SK-N-MC (cell line): ENCODE measurements around the gene RNLS.
"Not testable (repeated sequence)": the region's sequence is repeated elsewhere in the genome, so short reads cannot be mapped to it uniquely, and the experiment has no call there.

Source experiments
- DNase-seq: peaks from one replicate; pipeline ENCODE4 v3.0.0-alpha.2; 2011; ENCODE audit warnings: low read depth, low spot score
- H3K27ac ChIP-seq: fragments of 200-600 bp; sonication (generic); 2 replicates; pipeline ENCODE4 v1.5.1; 2016; ENCODE audit warnings: mixed run types
- H3K36me3 ChIP-seq: fragments of 200-600 bp; sonication (generic); 2 replicates; pipeline ENCODE4 v1.6.1; 2017; ENCODE audit warnings: antibody characterized with exemption, low read length, mixed read lengths; ENCODE audit not compliant: insufficient read depth
- H3K4me3 ChIP-seq: fragments of 200-600 bp; sonication (generic); 2 replicates; pipeline ENCODE4 v1.5.1; 2016
- H3K9ac ChIP-seq: fragments of 200-600 bp; sonication (generic); 2 replicates; pipeline ENCODE4 v1.8.0; 2017; ENCODE audit warnings: mixed run types, mixed read lengths; ENCODE audit not compliant: insufficient read length
- H3K9me3 ChIP-seq: fragments of 200-600 bp; sonication (generic); 2 replicates; pipeline ENCODE4 v1.6.1; 2017; ENCODE audit warnings: low read depth, mild to moderate bottlenecking, antibody characterized with exemption, low read length, moderate library complexity, mixed read lengths
- EZH2 ChIP-seq: fragments of 200-600 bp; sonication (generic); IDR thresholded peaks from one replicate; pipeline ENCODE4 v1.6.1; 2017; ENCODE audit warnings: antibody characterized with exemption
- FOXP2 ChIP-seq: optimal IDR thresholded peaks from 2 replicates; pipeline ENCODE3; 2011; ENCODE audit warnings: mild to moderate bottlenecking, moderate library complexity; ENCODE audit not compliant: insufficient read depth; ENCODE audit errors: extremely low read length, control extremely low read depth
- POLR2AphosphoS5 ChIP-seq: IDR thresholded peaks from 2 replicates; pipeline ENCODE4 v1.6.1; 2012; ENCODE audit warnings: mild to moderate bottlenecking, low read depth, low read length, borderline replicate concordance

RNLS gene

GRCh38 chr10:88490231-88490980 is 92.7 kb downstream of the RNLS start:
- no peak overlapping the region for H3K4me3 ChIP-seq
- H3K36me3 ChIP-seq, result no peaks in the 10 kb centered on the region
- no peaks in the 10 kb centered on the region for H3K9me3 ChIP-seq
- no peak overlapping the region for H3K27ac ChIP-seq
- TF ChIP-seq EZH2 (no peak), FOXP2 (no peak), POLR2AphosphoS5 (no peak)
- DNase-seq, result no peak
- H3K9ac ChIP-seq, result no peak overlapping the region

- no peaks in the 10 kb centered on the region for H3K36me3 ChIP-seq
- no peak overlapping the region for H3K4me3 ChIP-seq
- H3K9ac ChIP-seq, result no peak overlapping the region
- H3K9me3 ChIP-seq, result no peaks in the 10 kb centered on the region
- H3K27ac ChIP-seq, result no peak overlapping the region
- TF ChIP-seq POLR2AphosphoS5 (no peak), FOXP2 (no peak), EZH2 (no peak)
- DNase-seq, result no peak
Observed at GRCh38 chr10:88489107-88489506, 94.0 kb downstream of the RNLS start.

DNA sequence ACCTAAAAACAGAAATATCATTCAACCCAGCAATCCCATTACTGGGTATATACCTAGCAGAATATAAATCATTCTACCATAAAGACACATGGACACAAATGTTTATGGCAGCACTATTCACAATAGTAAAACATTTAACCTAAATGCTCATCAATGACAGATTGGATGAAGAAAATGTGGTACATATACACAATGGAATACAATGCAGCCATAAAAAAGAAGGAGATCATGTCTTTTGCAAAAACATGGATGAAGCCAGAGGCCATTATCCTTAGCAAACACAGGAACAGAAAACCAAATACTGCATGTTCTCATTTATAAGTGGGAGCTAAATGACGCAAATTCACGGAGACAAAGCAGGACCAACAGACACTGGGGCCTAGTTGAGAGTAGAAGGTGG is 96.3 kb downstream of the RNLS start:
- H3K4me3 ChIP-seq, H3K27ac ChIP-seq, H3K9ac ChIP-seq, H3K36me3 ChIP-seq, H3K9me3 ChIP-seq, DNase-seq: not testable (repeated sequence)

DNA sequence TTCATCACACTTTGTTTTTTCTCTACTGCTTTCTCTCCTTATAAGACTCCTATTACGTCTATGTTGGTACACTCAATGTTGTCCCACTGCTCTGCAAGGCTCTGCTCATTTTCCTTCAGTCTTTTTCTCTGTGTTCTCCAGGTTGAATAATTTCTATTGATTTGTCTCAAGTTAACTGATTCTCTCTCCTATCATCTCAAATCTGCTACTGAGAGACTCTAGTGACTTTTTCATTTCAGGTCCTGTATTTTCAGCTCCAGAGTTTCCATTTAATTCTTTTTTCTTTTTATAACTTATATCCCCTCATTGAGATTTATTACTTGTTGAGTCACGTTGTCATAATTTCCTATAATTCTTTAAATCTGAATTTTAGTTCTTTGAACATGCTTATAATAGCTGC is 100.9 kb downstream of the RNLS start:
- no peak overlapping the region for H3K4me3 ChIP-seq
- no peaks in the 10 kb centered on the region for H3K36me3 ChIP-seq
- TF ChIP-seq POLR2AphosphoS5, result no peak
- no peak for TF ChIP-seq EZH2
- no peak overlapping the region for H3K9ac ChIP-seq
- H3K9me3 ChIP-seq, result no peaks in the 10 kb centered on the region
- DNase-seq, result no peak
- H3K27ac ChIP-seq, result no peak overlapping the region

- H3K4me3 ChIP-seq, result no peak overlapping the region
- no peak for DNase-seq
- TF ChIP-seq FOXP2 (no peak), EZH2 (no peak), POLR2AphosphoS5 (no peak)
Observed at GRCh38 chr10:88478256-88478655, 104.9 kb downstream of the RNLS start.

GRCh38 chr10:88477343-88478085 is 105.6 kb downstream of the RNLS start:
- no peaks in the 10 kb centered on the region for H3K9me3 ChIP-seq
- TF ChIP-seq EZH2, result no peak
- TF ChIP-seq POLR2AphosphoS5, result no peak
- TF ChIP-seq FOXP2, result no peak

More at GRCh38 chr10:88478256-88478655, 104.9 kb downstream of the RNLS start:
- Histone ChIP-seq H3K36me3 (no peaks in the 10 kb centered on the region), H3K9ac (no peak overlapping the region), H3K27ac (no peak overlapping the region), H3K9me3 (no peaks in the 10 kb centered on the region)

DNA sequence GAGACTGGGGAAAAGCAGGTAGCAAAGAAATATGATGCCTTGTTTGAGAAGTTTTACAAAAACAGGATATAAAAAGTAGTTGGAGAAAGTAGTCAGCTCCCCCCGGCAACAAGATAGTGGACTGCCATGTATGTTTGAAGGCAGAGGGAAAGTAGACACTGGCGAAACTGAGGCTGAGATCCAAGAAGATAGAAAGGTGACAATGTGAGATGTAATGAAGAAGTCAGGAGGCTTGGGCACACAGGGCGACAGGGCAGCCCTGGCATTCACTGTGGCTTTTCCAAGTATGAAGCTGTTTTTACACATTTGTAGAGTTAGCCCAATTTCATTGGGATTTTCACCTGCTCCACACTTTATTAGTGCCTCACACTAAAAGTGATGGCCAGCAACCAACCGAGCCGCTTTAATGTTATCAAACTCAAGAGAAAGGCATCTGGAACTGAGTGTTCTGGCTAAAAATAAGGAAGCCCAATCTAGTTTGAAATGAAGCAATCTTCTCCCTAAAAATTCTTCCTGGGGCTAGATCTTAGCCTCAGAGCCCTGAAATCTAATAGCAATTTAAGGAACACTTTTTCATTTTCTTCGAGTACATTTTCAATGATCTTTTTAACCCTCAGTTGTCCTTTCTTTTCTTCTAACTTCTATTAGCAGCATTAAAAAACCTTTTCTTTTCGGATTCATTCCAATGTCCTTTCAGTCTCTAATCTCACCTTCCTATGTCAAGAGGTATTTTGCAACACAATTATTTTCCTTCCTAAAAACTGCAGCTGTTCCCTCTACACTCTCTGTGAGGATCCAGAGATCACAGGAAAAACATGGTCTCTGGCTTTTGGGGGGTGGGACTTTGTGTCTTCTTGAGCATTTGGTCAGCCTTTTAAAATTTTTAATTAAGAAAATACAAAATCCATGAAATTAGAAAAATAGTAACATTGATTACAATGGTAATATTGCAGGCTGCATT is 108.0 kb downstream of the RNLS start:
- H3K36me3 ChIP-seq, result no peaks in the 10 kb centered on the region
- H3K9me3 ChIP-seq, result no peaks in the 10 kb centered on the region
- H3K27ac ChIP-seq, result no peak overlapping the region
- no peak overlapping the region for H3K9ac ChIP-seq
- no peak for TF ChIP-seq FOXP2
- H3K4me3 ChIP-seq, result no peak overlapping the region
- DNase-seq, result no peak

More at GRCh38 chr10:88477343-88478085, 105.6 kb downstream of the RNLS start:
- no peaks in the 10 kb centered on the region for H3K36me3 ChIP-seq
- no peak overlapping the region for H3K9ac ChIP-seq
- H3K4me3 ChIP-seq, result no peak overlapping the region
- H3K27ac ChIP-seq, result no peak overlapping the region
- no peak for DNase-seq

DNA sequence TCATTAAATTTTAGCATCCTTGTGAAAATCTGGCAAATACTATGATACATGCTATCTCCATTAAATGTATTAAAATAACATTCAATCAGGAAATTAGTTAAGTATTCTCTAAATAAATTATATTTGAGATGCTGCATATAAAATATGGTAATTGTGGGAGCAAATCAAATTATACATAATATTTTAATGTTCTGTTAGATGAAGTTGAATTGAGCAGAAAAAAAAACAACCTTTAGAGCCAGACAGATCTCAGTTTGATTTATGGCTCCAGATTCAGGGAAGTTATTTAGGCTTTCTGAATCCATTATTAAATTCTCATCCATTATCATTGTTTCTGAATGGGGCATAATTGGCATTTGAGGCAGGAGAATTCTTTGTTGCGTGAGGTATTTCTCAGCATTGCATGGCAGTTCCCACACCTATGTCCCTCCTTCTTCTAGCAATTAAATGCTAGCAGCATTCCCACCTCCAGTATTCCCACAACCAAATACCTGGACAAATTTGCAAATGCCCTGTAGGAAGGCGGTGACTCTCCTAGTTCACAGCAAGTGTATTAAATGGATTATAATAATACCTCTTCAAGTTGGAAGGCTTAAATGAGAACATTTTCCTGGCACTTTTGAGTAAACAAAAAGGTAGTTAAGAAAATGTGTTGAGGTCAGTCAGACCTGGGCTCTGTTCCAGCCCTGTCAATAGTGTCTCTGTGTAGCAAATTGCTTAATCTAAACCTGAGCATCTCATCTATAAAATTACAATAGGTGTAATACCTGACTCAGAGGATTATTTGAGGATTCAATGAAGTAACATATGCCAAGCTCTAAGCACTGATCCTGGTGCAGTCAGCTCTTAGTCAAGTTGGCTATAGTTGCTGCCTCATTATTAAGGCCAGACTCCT is 108.9 kb downstream of the RNLS start:
- no peak for DNase-seq
- Histone ChIP-seq H3K4me3 (no peak overlapping the region), H3K36me3 (no peaks in the 10 kb centered on the region), H3K27ac (no peak overlapping the region), H3K9ac (no peak overlapping the region), H3K9me3 (no peaks in the 10 kb centered on the region)
- no peak for TF ChIP-seq FOXP2
- no peak for TF ChIP-seq POLR2AphosphoS5
- TF ChIP-seq EZH2, result no peak
